Dedifferentiated amniotic fluid mesenchymal stem cell (primary cell): ENCODE data around the gene P2RX6.

ENCODE experiments used
- DNase-seq: peaks from one replicate; pipeline ENCODE4 v3.0.0-alpha.2; 2016; ENCODE audit errors: extremely low spot score

Gene P2RX6

GRCh38 chr22:20979940-20980453, 35.0 kb upstream of the P2RX6 start:
- no peak for DNase-seq

GRCh38 chr22:20980523-20980922, 34.4 kb upstream of the P2RX6 start:
- no peak for DNase-seq

GRCh38 chr22:20980938-20981722, 33.8 kb upstream of the P2RX6 start:
- DNase-seq, result no peak

- DNase-seq, result peak; percentile 66
Measured at GRCh38 chr22:20981787-20982562, 33.0 kb upstream of the P2RX6 start, which contains the start of gene LZTR1. LZTR1 (plus strand) TSS chr22:20982297; CDS start chr22:20982372, 75 bp downstream.

GRCh38 chr22:20982563-20982882, 32.4 kb upstream of the P2RX6 start:
- no peak for DNase-seq

- DNase-seq, result no peak
Measured at GRCh38 chr22:20983081-20983771, 31.7 kb upstream of the P2RX6 start.

GRCh38 chr22:20985720-20986119, 29.2 kb upstream of the P2RX6 start:
- DNase-seq, result no peak

- no peak for DNase-seq
Measured at GRCh38 chr22:20986365-20986764, 28.6 kb upstream of the P2RX6 start.

GRCh38 chr22:20987375-20987774, 27.6 kb upstream of the P2RX6 start:
- no peak for DNase-seq

- no peak for DNase-seq
Measured at GRCh38 chr22:20988573-20989322, 26.2 kb upstream of the P2RX6 start.

GRCh38 chr22:20989323-20990138, 25.4 kb upstream of the P2RX6 start:
- no peak for DNase-seq

- DNase-seq, result no peak
Measured at GRCh38 chr22:20990184-20991180, 24.5 kb upstream of the P2RX6 start.

- no peak for DNase-seq
Measured at GRCh38 chr22:20991252-20992055, 23.5 kb upstream of the P2RX6 start.

- no peak for DNase-seq
Measured at GRCh38 chr22:20992056-20992442, 22.9 kb upstream of the P2RX6 start.

GRCh38 chr22:20992456-20993303, 22.3 kb upstream of the P2RX6 start:
- no peak for DNase-seq

- DNase-seq, result no peak
Measured at GRCh38 chr22:20993304-20994127, 21.4 kb upstream of the P2RX6 start.
